H1 (cell line): ENCODE data around the gene CES3. TPM values are rescaled to one million over a fixed set of nuclear protein-coding genes. Genes with fewer than 3 reads are reported as not detected.
A peak's percentile ranks its signal among the peaks of the same experiment; 100 is the strongest.

Experiments used
- CTCF ChIA-PET: fragments of 300-600 bp; sonication (Branson Sonifier 250); formaldehyde crosslinking; loops from one replicate; lab custom pipeline; 2021; ENCODE audit not compliant: partially characterized antibody; lab: Charles Lee
- POLR2A ChIA-PET: fragments of 300-600 bp; sonication (Branson Sonifier 250); formaldehyde crosslinking; loops from one replicate; lab custom pipeline; 2021; ENCODE audit warnings: inconsistent platforms; ENCODE audit not compliant: partially characterized antibody; lab: Charles Lee
- DNase-seq, 2 experiments: peaks; one replicate each; pipeline versions ENCODE4 v3.0.0 to v3.0.0-alpha.2; 2010 to 2022; ENCODE audit warnings: low spot score in 2 of 2, low read depth in 1 of 2, mixed read lengths in 1 of 2
- FAIRE-seq: peaks from 2 replicates; lab custom pipeline; 2011; peaks lifted over from hg19 to GRCh38; lab: Jason Lieb, UNC
- H2AFZ ChIP-seq: 2 replicates; pipeline ENCODE4 v1.8.1; 2012; ENCODE audit warnings: low read length, inconsistent platforms
- H2AK5ac ChIP-seq: 2 replicates; pipeline ENCODE4 v1.6.1; 2013; ENCODE audit warnings: low read depth, low read length
- H2BK120ac ChIP-seq: replicated peaks from 2 replicates; pipeline ENCODE3; 2013; ENCODE audit warnings: low read depth, low read length, inconsistent platforms
- H2BK12ac ChIP-seq: 2 replicates; pipeline ENCODE4 v1.6.1; 2013; ENCODE audit warnings: low read depth, low read length
- H2BK15ac ChIP-seq: 2 replicates; pipeline ENCODE4 v1.6.1; 2013; ENCODE audit warnings: low read length
- H2BK20ac ChIP-seq: 2 replicates; pipeline ENCODE4 v1.6.1; 2013; ENCODE audit warnings: low read length
- H2BK5ac ChIP-seq: 2 replicates; pipeline ENCODE4 v1.6.1; 2013; ENCODE audit warnings: low read depth, low read length
- H3K14ac ChIP-seq: 2 replicates; pipeline ENCODE4 v1.6.1; 2013; ENCODE audit warnings: inconsistent platforms; ENCODE audit not compliant: insufficient read length
- H3K18ac ChIP-seq: 2 replicates; pipeline ENCODE4 v1.6.1; 2013; ENCODE audit warnings: low read length; ENCODE audit errors: extremely low read depth
- H3K23ac ChIP-seq: 2 replicates; pipeline ENCODE4 v1.6.1; 2013; ENCODE audit warnings: inconsistent platforms; ENCODE audit not compliant: insufficient read length
- H3K23me2 ChIP-seq: 2 replicates; pipeline ENCODE4 v1.6.1; 2013; ENCODE audit warnings: low read depth, low read length
- H3K27ac ChIP-seq: 2 replicates; pipeline ENCODE4 v1.6.1; 2011; ENCODE audit warnings: low read depth, low read length, inconsistent platforms
- H3K27me3 ChIP-seq, 4 experiments: replicated peaks in 1 of 4; 1 replicate in 1 of 4; 2 replicates in 3 of 4; pipeline versions ENCODE4 v1.6.1 to v1.8.1; 2011 to 2013; ENCODE audit warnings: low read length in 3 of 4, mild to moderate bottlenecking in 3 of 4, inconsistent platforms in 2 of 4, mixed read lengths in 2 of 4, moderate library complexity in 1 of 4; ENCODE audit not compliant: control insufficient read depth in 3 of 4, insufficient read depth in 3 of 4; ENCODE audit errors: extremely low read depth in 1 of 4
- H3K36me3 ChIP-seq, 4 experiments: 2 replicates each; pipeline versions ENCODE4 v1.6.1 to v1.8.1; 2011 to 2013; ENCODE audit warnings: mild to moderate bottlenecking in 4 of 4, low read length in 3 of 4, moderate library complexity in 2 of 4, control low read depth in 1 of 4, inconsistent platforms in 1 of 4; ENCODE audit not compliant: insufficient read depth in 4 of 4, control insufficient read depth in 2 of 4
- H3K4ac ChIP-seq: replicated peaks from 2 replicates; pipeline ENCODE3; 2013; ENCODE audit warnings: low read length, low read depth, mixed read lengths, inconsistent platforms; ENCODE audit not compliant: insufficient read length
- H3K4me1 ChIP-seq, 4 experiments: replicated peaks in 1 of 4; 1 replicate in 1 of 4; 2 replicates in 3 of 4; pipeline versions ENCODE4 v1.6.1 to v1.8.1; 2011 to 2013; ENCODE audit warnings: low read length in 3 of 4, inconsistent platforms in 2 of 4, mixed read lengths in 1 of 4; ENCODE audit not compliant: insufficient read depth in 4 of 4, control insufficient read depth in 3 of 4
- H3K4me2 ChIP-seq, 2 experiments: 2 replicates each; pipeline versions ENCODE4 v1.6.1 to v1.8.1; 2011 to 2013; ENCODE audit warnings: low read depth in 2 of 2, low read length in 2 of 2, control low read depth in 1 of 2, inconsistent platforms in 1 of 2, mild to moderate bottlenecking in 1 of 2; ENCODE audit not compliant: insufficient read depth in 1 of 2
- H3K4me3 ChIP-seq, 4 experiments: fragments of 200-600, 300-600 bp in 1 of 4; sonication (generic), shearing (Covaris generic), sonication (Bioruptor Twin) in 1 of 4; 2 replicates each; pipeline versions ENCODE4 v1.5.1 to v1.8.1; 2011 to 2016; ENCODE audit warnings: low read length in 4 of 4, low read depth in 3 of 4, control low read depth in 2 of 4, inconsistent platforms in 2 of 4, mild to moderate bottlenecking in 2 of 4, mixed read lengths in 1 of 4, moderate library complexity in 1 of 4; ENCODE audit not compliant: insufficient read depth in 2 of 4; ENCODE audit errors: extremely low read depth in 1 of 4
- H3K56ac ChIP-seq: replicated peaks from 2 replicates; pipeline ENCODE3; 2013; ENCODE audit warnings: low read depth, mild to moderate bottlenecking, mixed read lengths, low read length, inconsistent platforms; ENCODE audit not compliant: insufficient read length
- H3K79me1 ChIP-seq: 2 replicates; pipeline ENCODE4 v1.6.1; 2013; ENCODE audit warnings: low read depth, low read length, control low read depth
- H3K79me2 ChIP-seq, 2 experiments: 2 replicates each; pipeline versions ENCODE4 v1.6.1 to v1.8.1; 2012 to 2013; ENCODE audit warnings: low read length in 2 of 2, mild to moderate bottlenecking in 2 of 2, inconsistent platforms in 1 of 2; ENCODE audit not compliant: insufficient read depth in 2 of 2, control insufficient read depth in 1 of 2
- H3K9ac ChIP-seq, 4 experiments: replicated peaks in 1 of 4; 1 replicate in 1 of 4; 2 replicates in 3 of 4; pipeline versions ENCODE4 v1.6.1 to v1.8.1; 2011 to 2013; ENCODE audit warnings: low read depth in 3 of 4, low read length in 3 of 4, control low read depth in 2 of 4, mild to moderate bottlenecking in 2 of 4, moderate library complexity in 2 of 4, inconsistent platforms in 1 of 4; ENCODE audit errors: extremely low read depth in 1 of 4
- H3K9me3 ChIP-seq, 2 experiments: 2 replicates each; pipeline versions ENCODE4 v1.6.1 to v1.8.1; 2012 to 2013; ENCODE audit warnings: mild to moderate bottlenecking in 2 of 2, moderate library complexity in 2 of 2, control low read depth in 1 of 2, inconsistent platforms in 1 of 2, low read depth in 1 of 2, low read length in 1 of 2, mixed read lengths in 1 of 2; ENCODE audit not compliant: insufficient read depth in 2 of 2
- H4K20me1 ChIP-seq, 2 experiments: replicated peaks in 1 of 2; 2 replicates each; pipeline versions ENCODE3 to v1.8.1; 2011 to 2013; ENCODE audit warnings: inconsistent platforms in 2 of 2, low read length in 2 of 2, mild to moderate bottlenecking in 1 of 2; ENCODE audit not compliant: insufficient read depth in 2 of 2, control insufficient read depth in 1 of 2
- H4K5ac ChIP-seq: 2 replicates; pipeline ENCODE4 v1.6.1; 2013; ENCODE audit warnings: low read length, low read depth, mixed read lengths, inconsistent platforms; ENCODE audit not compliant: insufficient read length
- H4K8ac ChIP-seq: 2 replicates; pipeline ENCODE4 v1.8.0; 2013; ENCODE audit warnings: mild to moderate bottlenecking, moderate library complexity, low read length, inconsistent platforms; ENCODE audit not compliant: insufficient read depth; ENCODE audit errors: extremely low read depth
- H4K91ac ChIP-seq: replicated peaks from 2 replicates; pipeline ENCODE3; 2013; ENCODE audit warnings: low read length, mixed read lengths, inconsistent platforms; ENCODE audit not compliant: insufficient read length
- BCL11A ChIP-seq, 2 experiments: IDR thresholded peaks; one replicate each; pipeline ENCODE4 v1.6.1; 2011; ENCODE audit warnings: low read depth in 2 of 2, low read length in 2 of 2, mild to moderate bottlenecking in 2 of 2
- BRCA1 ChIP-seq: IDR thresholded peaks from 2 replicates; pipeline ENCODE4 v1.6.1; 2012; ENCODE audit warnings: low read depth, low read length, improper control_type of control experiment
- CHD1 ChIP-seq: IDR thresholded peaks from 2 replicates; pipeline ENCODE4 v1.6.1; 2012; ENCODE audit warnings: low read depth, low read length, improper control_type of control experiment
- EGR1 ChIP-seq: IDR thresholded peaks from 2 replicates; pipeline ENCODE4 v1.6.1; 2011; ENCODE audit warnings: low read depth, low read length, borderline replicate concordance
- GABPA ChIP-seq: IDR thresholded peaks from 2 replicates; pipeline ENCODE4 v1.6.1; 2011; ENCODE audit warnings: mild to moderate bottlenecking, low read length, moderate library complexity, borderline replicate concordance; ENCODE audit not compliant: insufficient read depth
- GTF2F1 ChIP-seq: IDR thresholded peaks from 2 replicates; pipeline ENCODE4 v1.6.1; 2012; ENCODE audit warnings: low read depth, low read length, improper control_type of control experiment, borderline replicate concordance
- KDM4A ChIP-seq: IDR thresholded peaks from one replicate; pipeline ENCODE4 v1.7.1; 2012; ENCODE audit warnings: low read depth, mild to moderate bottlenecking, moderate library complexity, low read length, inconsistent platforms; ENCODE audit not compliant: severe bottlenecking
- POLR2A ChIP-seq, 2 experiments: IDR thresholded peaks; 1 replicate in 1 of 2; 2 replicates in 1 of 2; pipeline ENCODE4 v1.6.1; 2011; ENCODE audit warnings: low read depth in 2 of 2, low read length in 2 of 2, mild to moderate bottlenecking in 2 of 2; ENCODE audit errors: control extremely low read depth in 1 of 2
- RFX5 ChIP-seq: IDR thresholded peaks from 2 replicates; pipeline ENCODE4 v1.6.1; 2011; ENCODE audit warnings: low read depth, low read length, improper control_type of control experiment, borderline replicate concordance
- SAP30 ChIP-seq: fragments of 300-600 bp; sonication (generic); IDR thresholded peaks from 2 replicates; pipeline ENCODE4 v1.7.1; 2012; ENCODE audit warnings: low read length, moderate library complexity, mild to moderate bottlenecking, inconsistent platforms; ENCODE audit not compliant: insufficient read depth, insufficient replicate concordance
- TBP ChIP-seq: IDR thresholded peaks from 2 replicates; pipeline ENCODE4 v1.6.1; 2011; ENCODE audit warnings: low read depth, low read length, improper control_type of control experiment
- WGBS, 2 experiments: shearing (Covaris generic) in 1 of 2; methylation state at CpG; one replicate each; pipeline versions ENCODE4 v1.1.6 to v1.1.7; 2013 to 2015; ENCODE audit warnings: low lambda C conversion rate in 2 of 2, mixed read lengths in 2 of 2, inconsistent platforms in 1 of 2, low coverage in 1 of 2, missing lambda C conversion rate in 1 of 2; ENCODE audit not compliant: insufficient replicate concordance in 2 of 2, insufficient coverage in 1 of 2, insufficient read length in 1 of 2; ENCODE audit errors: extremely low coverage in 1 of 2, missing lambda C conversion rate in 1 of 2; 5-methylcytosine and 5-hydroxymethylcytosine counted together
- polyA plus RNA-seq, 7 experiments: library from polyadenylated mRNA; depleted of rRNA in 3 of 7; stranded (reverse) in 5 of 7; unstranded in 2 of 7; fragments of >200 nt in 5 of 7; fragments of 200-250 nt in 2 of 7; gene quantifications; 1 replicate in 5 of 7; 2 replicates in 1 of 7; 4 replicates in 1 of 7; pipeline versions ENCODE4 v1.2.1 to v1.2.3, GENCODE V29; 2011 to 2013; ENCODE audit warnings: missing spikeins in 2 of 7, mixed read lengths in 2 of 7
- total RNA-seq: library from RNA; stranded (reverse); fragmentation: NEBNext Ultra II Directional; extraction: Animal tissue kit (Norgen Biotek cat#: 25700); gene quantifications from 2 replicates; pipeline ENCODE4 v1.2.1, GENCODE V29; 2021

CES3 gene
- total and polyA plus RNA-seq, 2 of the 8 experiments (the other 6 are each of a cell fraction or from before 2014, with no cell fraction given) = 1.6 to 2.2 TPM

- H3K27me3 ChIP-seq = peaks cover 0 to 9% (median 6%) of the 10 kb centered on the region in 4 experiments; a peak in 4 of 7 replicates
- peaks cover 0 to 9% (median 5%) of the 10 kb centered on the region in 4 experiments; a peak in 4 of 7 replicates for H3K4me1 ChIP-seq
- H2BK20ac ChIP-seq = no peak within 1 kb of the TSS
- no peaks in the 10 kb centered on the region; a peak in 1 of 4 replicates for H3K79me2 ChIP-seq
- ChIA-PET CTCF (interaction anchor here (0.6 to 5.5 kb wide), 7 partner anchors 13 to 103 kb away, joined by 3 to 44 read pairs (median 10); no protein-coding TSS in a partner anchor), POLR2A (interaction anchor here (0.5 to 1.8 kb wide), 3 partner anchors 54 to 251 kb away, joined by 3 to 5 read pairs (median 3); partner anchors contain the start of gene PDP2)
- peak within 1 kb of the TSS; percentile 77; the same call in 1 of the 2 replicates for H2AFZ ChIP-seq
- peak within 1 kb of the TSS; percentile 58 to 78 (median 62) for H3K9ac ChIP-seq
- H3K4me2 ChIP-seq = peak within 1 kb of the TSS; percentile 89 to 99
- no peaks in the 10 kb centered on the region for H3K9me3 ChIP-seq
- H4K5ac ChIP-seq = no peak within 1 kb of the TSS
- peaks cover 15% of the 10 kb centered on the region; the same call in 1 of the 2 replicates for H3K23me2 ChIP-seq
- peak within 1 kb of the TSS; percentile 95 for H3K18ac ChIP-seq
- H2BK15ac ChIP-seq = no peak within 1 kb of the TSS
- H3K23ac ChIP-seq = no peak within 1 kb of the TSS
- H4K91ac ChIP-seq = peak within 1 kb of the TSS; percentile 60
- no peak within 1 kb of the TSS for H3K27ac ChIP-seq
- no peak within 1 kb of the TSS for H2BK5ac ChIP-seq
- H3K14ac ChIP-seq = no peak within 1 kb of the TSS
- no peak within 1 kb of the TSS for H2AK5ac ChIP-seq
- peaks cover 2 to 9% of the 10 kb centered on the region in 2 experiments for H4K20me1 ChIP-seq
- peak within 1 kb of the TSS; percentile 91 for H3K4ac ChIP-seq
- H3K36me3 ChIP-seq = peaks cover 0 to 3% (median under 1%) of the 10 kb centered on the region in 4 experiments; a peak in 3 of 8 replicates
- peaks cover 2% of the 10 kb centered on the region; the same call in 1 of the 2 replicates for H3K79me1 ChIP-seq
- no peak within 1 kb of the TSS for H2BK120ac ChIP-seq
- peak within 1 kb of the TSS; percentile 84; the same call in 1 of the 2 replicates for H2BK12ac ChIP-seq
- WGBS, 2 experiments = 3% methylated on average over 46 of the region's 76 CpGs; no CpG with 5 or more reads in 1 of the 2 experiments
- peak within 1 kb of the TSS; percentile 22; the same call in 1 of the 2 replicates for H4K8ac ChIP-seq
- H3K4me3 ChIP-seq = peak within 1 kb of the TSS; percentile 79 to 92 (median 90)
- no peak for FAIRE-seq
- no peak within 1 kb of the TSS for H3K56ac ChIP-seq
- DNase-seq = peak in 1 of 2 experiments; percentile 83
- no peak for TF ChIP-seq GTF2F1
- TF ChIP-seq TBP = peak; percentile 43; the same call in 1 of the 2 replicates
- TF ChIP-seq EGR1 = 0 out of 2 replicates have a peak, but pooled peaks have one; percentile 10
- TF ChIP-seq POLR2A (IDR thresholded peaks at IDR 0.05; ENCODE audit: control extremely low read depth in 1 of 2, low read depth in 2 of 2, low read length in 2 of 2) = peak in 1 of 2 experiments; percentile 51; a peak in 2 of 3 replicates
- TF ChIP-seq SAP30 = no peak
- peak; percentile 88; the same call in 1 of the 2 replicates for TF ChIP-seq GABPA
- no peak for TF ChIP-seq RFX5
- no peak for TF ChIP-seq BRCA1
- no peak for TF ChIP-seq CHD1
- peak; percentile 87 for TF ChIP-seq KDM4A
- no peak for TF ChIP-seq BCL11A (IDR thresholded peaks at IDR 0.05; ENCODE audit: low read depth in 2 of 2, low read length in 2 of 2)
These were observed 26.8 kb upstream of the CES3 start, which contains the start of gene CIAO2B for GRCh38 chr16:66934138-66934838. TSS of gene CIAO2B (minus strand) at chr16:66934402. CDS start at chr16:66934364, 38 bp downstream.
